GM19372 (cell line): ENCODE measurements around the gene PI16.

Experiments used
- ATAC-seq: cut with Tn5 transposase; IDR thresholded peaks from one replicate; pipeline ENCODE4 v1.9.1; 2021; ENCODE audit warnings: mild to moderate bottlenecking, low read depth, moderate library complexity; ENCODE audit not compliant: unreplicated experiment

Gene PI16

DNA sequence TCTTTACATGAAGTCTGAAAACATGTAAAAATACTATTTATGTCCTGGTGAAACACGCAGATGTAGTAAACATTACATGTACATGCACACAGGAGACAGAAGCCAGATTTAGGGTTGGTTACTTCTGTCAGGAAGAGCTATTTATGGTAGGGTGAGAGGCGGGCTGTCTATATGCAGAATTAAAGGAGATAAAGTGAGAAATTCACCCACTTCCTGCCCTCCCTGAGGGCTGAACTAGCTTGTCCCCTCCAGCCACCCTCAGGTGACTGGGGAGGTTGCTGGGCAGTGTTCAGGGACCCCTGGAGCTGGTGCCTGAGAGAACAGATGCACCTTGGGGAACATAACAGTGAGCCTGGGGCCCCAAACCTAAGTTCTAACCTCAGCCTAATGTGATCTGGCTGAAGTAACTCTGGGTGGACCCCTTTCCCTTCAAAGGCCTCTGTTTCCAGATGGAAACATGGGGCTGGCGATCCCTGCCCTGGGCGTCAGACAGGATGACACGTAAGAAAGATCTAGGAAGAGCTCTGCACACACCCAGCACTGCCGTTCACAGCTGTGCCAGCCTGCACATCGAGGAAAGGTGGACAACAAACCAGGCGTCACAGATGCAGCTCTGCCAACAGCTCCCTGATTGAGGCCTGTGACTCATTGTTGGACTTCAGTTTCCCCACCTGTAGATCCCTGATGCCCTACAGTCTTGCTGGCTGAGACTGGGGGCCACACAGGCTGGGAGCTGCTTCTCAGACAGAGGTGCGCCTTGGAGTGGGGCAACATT lies 1.3 kb downstream of the PI16 start:
- ATAC-seq: no peak

DNA sequence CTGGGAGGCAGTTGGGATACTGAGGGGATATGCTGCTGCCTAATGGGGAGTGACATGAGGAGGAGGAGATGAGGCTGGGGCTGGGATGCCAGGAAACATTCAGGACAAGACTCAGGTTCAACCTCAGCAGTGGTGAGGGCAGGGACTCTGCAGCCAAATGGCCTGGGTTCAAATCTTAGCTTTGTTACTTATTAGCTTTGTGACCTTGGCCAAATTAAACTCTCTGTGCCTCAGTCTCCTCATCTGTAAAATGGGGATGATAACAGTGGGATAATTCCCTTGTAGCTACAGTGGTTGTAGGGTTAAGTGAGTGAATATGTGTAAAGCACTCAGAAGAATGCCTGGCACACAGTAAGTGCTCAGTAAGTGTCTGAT lies 1.9 kb downstream of the PI16 start:
- ATAC-seq: no peak

DNA sequence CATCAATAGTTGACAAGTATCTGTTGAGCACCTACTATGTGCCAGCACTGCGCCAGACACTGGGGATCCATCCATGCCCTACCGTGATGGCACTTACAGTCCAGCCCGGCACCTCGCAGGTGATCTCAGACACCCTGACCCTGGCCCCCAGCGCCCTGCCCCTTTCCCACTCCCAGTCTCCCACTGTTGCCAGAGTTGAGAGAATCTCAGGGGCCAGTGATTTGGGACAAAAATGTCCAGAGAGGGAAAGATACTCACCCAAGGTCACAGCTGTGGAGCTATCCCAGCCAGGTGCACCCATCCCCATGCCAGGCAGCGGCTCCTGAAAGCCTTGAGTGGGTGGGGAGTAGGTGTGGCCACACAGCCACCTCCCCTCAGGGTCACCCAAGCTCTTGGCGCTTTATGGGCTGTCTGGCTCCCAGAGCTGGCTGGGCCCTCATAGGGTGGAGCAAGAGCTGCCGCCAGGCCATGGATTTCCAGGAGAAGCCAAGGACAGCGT lies 3.3 kb downstream of the PI16 start:
- ATAC-seq: no peak

DNA sequence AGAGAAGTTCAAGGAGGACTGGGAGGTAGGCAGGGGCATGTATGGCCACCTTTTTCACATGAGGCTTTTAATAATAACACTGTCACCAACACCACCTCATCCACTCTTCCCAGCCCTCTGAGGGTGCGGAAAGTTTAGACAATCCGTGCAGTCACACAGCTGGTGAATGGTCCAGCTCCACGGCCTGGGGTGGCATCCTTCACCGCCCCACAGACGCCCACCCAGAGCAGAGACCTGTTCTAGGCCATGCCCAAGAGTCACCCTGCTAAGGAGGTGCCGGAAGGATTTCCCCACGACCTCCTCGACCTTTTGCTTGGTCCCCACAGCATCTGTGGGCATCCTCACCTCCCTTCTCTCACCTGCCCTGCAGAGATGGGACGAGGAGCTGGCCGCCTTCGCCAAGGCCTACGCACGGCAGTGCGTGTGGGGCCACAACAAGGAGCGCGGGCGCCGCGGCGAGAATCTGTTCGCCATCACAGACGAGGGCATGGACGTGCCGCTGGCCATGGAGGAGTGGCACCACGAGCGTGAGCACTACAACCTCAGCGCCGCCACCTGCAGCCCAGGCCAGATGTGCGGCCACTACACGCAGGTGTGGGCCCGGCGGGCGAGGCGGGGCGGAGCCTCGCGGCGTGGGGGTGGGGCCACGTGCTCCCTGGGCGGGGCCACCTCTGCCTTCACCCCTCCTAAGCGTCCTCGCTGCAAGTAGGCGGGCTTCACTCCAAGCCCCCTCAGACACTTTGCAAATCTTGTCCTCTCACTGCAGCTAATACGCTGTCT lies 4.4 kb downstream of the PI16 start:
- ATAC-seq: no peak

DNA sequence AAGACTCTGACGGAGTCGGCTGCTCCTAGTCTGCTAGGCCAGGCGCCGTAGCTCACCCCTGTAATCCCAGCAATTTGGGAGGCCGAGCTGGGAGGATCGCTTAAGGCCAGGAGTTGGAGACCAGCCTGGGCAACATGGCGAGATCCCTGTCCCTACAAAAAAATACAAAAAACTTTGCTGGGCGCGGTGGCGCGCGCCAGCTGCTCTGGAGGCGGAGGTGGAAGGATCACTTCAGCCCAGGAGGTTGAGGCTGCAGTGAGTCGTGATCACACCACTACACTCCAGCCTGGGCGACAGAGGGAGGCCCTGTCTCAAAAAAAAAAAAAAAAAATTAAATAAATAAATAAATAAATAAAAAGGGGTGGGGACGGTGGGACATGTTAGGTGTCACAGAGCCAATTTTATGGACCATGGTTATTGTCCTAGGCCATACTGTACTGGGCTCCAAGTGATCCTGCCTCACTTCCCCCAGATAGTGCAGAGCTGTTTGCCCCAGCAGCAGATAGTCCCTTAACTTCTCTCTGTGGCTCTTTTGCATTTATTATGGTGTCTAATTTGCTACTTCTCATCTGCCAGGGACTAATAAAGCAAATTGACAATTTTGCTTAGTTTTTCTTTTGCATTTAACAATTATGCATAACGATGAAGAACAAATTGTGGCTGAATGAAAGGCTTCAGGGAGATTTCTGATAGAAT lies 5.2 kb downstream of the PI16 start:
- no peak for ATAC-seq

GRCh38 chr6:36961441-36962435 lies 7.2 kb downstream of the PI16 start:
- ATAC-seq: no peak

- ATAC-seq: no peak
Measured at GRCh38 chr6:36962874-36963273, 8.3 kb downstream of the PI16 start.

- ATAC-seq: peak; percentile 51
Measured at GRCh38 chr6:36963451-36964290, 9.1 kb downstream of the PI16 start.

GRCh38 chr6:36964349-36964748 lies 9.8 kb downstream of the PI16 start:
- no peak for ATAC-seq

GRCh38 chr6:36964908-36965307 lies 10.4 kb downstream of the PI16 start:
- ATAC-seq: no peak

DNA sequence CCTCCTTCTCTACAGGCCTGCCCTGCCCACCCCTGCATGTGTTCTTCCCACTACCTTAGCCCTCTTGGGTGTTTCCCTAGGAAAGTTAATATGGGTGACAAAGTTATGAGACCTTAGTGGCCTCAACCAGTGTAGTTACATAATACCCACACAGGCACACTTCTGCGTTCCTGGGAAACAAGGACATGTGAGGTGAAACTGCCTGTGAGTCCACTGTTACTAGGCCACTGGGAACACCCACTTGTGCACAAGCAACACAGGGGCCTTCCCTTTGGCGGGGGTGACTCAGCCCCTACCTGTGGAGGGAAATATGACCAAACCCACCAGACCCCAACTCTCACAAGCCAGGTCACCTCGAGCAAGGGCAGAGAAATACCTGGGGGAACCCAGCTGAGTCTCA lies 12.8 kb downstream of the PI16 start:
- ATAC-seq: no peak

DNA sequence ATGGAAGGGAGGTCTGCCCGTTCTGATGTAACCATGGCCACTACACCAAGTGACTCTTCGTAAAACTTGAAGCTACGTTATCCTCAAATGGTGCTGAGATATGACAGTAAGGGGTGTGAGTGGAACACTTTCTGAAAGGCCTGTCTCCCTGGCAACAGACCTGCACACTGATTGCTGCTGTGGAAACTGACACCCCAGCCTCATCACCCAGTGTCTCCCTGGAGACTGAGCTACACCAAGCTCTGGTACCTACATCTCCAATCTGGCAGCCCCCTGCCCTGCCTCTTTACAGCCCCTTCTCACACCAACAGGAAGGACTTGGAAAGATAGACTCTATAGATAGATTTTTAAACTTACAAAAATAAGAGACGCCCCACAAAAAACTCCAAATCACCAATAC lies 13.2 kb downstream of the PI16 start:
- ATAC-seq: no peak

GRCh38 chr6:36968266-36968977 lies 13.9 kb downstream of the PI16 start:
- no peak for ATAC-seq

DNA sequence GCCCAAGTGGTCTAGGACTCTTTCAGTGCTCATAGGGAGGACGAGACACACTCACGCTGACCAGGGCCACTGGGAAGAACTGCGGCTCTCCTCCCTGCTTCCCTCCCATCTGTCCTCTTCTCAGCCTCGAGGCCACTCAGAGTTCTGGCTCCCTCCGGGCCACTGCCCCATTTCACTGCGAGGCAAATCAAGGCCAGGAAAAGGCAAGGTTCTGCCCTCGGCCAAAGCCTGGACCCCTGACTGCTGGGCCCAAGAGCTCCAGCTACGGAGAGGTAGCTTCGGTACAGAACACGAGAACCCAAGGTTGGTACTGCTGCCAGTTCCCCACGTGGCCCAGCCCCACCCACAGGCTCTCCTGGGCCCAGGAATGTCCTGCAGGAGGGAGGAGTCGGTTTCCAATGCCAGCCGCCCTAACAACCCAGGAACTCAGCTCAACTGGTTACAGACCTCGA lies 14.7 kb downstream of the PI16 start:
- no peak for ATAC-seq

DNA sequence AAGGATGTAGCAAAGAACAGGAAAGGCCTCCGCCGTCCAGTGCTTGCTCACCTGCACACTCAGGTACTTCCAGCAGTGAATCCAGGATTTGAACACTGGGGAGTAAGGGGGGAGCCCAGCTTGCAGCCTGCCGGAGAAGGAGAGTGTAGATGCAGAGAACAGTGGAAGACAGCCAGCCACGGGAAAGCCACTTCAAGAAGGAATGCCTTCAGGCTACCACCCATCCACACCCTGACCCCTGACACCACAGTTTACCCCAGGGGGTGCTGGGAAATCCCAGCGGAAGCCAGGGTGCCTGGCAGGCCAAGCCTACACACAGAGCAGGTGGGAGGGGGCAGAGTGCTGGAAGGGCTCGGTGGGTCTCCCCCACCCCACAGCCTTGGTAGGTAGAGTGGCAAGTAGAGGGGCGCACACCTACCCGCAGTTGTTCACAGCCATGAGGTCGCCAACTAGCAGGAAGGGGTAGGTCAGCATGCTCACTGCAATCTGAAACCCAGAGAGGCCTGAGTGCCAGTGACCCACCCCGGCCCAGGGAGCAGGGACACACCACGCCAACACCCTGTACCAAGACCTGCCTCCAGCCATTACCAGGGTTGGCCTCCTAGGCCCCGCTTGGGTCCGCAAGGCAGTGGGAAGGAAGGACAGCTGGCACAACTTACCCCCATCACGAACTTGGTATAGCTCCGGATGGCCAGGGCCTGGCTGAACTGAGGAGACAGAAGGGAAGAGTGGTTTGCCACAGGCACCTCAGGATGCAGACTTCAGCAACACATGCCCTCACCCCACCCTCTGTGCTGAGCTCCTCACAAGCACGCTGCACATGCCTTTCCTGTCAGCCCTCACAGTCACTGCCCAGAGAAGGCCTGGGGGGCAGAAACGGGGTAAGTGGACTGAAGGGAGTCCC lies 15.7 kb downstream of the PI16 start:
- no peak for ATAC-seq

DNA sequence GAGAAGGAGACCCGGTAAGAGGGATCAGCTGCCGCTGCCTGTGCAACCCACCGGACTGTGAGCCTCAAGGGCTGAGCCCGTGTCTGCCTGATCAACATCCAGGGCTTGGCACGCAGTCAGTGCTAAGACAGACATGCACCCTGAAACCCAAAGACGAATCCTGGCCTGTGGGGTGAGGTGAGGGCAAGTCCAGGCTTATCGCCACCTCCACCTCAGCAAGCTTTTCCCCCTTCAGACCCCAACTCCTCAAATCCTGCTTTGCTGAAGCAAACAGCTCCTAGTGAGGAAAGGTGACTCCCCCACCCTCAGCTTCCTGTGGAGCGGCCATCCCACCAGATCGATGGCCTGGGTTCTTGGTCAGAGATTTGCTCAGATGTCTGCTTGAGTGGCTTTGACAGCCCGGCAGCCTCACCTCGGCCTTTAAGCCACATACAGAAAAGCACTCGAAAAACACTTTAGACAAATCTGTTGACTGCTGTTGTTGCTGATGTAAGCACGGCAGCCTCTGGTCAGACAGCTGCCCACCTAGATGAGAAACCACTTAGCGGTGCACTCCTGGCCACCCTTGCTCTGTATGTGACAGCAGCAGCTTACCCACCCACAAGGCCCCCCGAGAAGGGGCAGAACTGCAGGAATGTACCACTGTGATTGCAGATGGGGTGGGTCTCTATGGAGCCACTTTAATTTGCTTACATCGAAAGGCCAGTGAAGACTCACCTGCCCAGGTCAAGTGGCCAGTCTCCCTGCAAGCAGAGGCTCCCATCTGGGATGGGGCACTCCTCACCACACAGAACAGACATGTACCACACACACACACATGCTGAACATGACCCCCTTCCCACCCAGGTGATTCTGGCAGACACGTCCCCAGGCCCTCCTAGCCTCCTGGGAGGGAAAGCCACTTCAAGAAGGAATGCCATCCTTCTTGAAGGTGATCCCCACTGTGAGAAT lies 16.6 kb downstream of the PI16 start:
- ATAC-seq: no peak
